HL-60 (cell line): Measurements from ENCODE around the gene PHETA1.
A peak's percentile ranks its signal among the peaks of the same experiment; 100 is the strongest.

ENCODE experiments used
- DNase-seq, 2 experiments: peaks; one replicate each; pipeline ENCODE4 v3.0.0-alpha.2; 2010 to 2020; ENCODE audit warnings: low read depth in 1 of 2, low spot score in 1 of 2
- H3K27ac ChIP-seq: fragments of 250-450 bp; sonication (Bioruptor Pico); replicated peaks from 2 replicates; pipeline ENCODE4 v1.5.1; 2020; ENCODE audit warnings: mild to moderate bottlenecking, moderate library complexity
- H3K27me3 ChIP-seq: fragments of 250-450 bp; sonication (Bioruptor Pico); 2 replicates; pipeline ENCODE4 v1.5.1; 2021; ENCODE audit warnings: mild to moderate bottlenecking, moderate library complexity; ENCODE audit not compliant: insufficient read depth, poor library complexity, severe bottlenecking
- H3K4me3 ChIP-seq: replicated peaks from 2 replicates; pipeline ENCODE4 v1.5.1; 2011; ENCODE audit warnings: mild to moderate bottlenecking, control low read depth, low read length; ENCODE audit not compliant: insufficient read depth
- CTCF ChIP-seq: IDR thresholded peaks from one replicate; pipeline ENCODE4 v1.5.1; 2011; ENCODE audit warnings: low read length, control low read depth, inconsistent platforms; ENCODE audit not compliant: insufficient read depth
- GABPA ChIP-seq: IDR thresholded peaks from 2 replicates; pipeline ENCODE4 v1.6.1; 2012; ENCODE audit warnings: low read depth
- POLR2AphosphoS5 ChIP-seq: IDR thresholded peaks from 2 replicates; pipeline ENCODE4 v1.6.1; 2012; ENCODE audit warnings: low read depth
- SPI1 ChIP-seq: IDR thresholded peaks from 2 replicates; pipeline ENCODE4 v1.6.1; 2012; ENCODE audit warnings: low read depth, mild to moderate bottlenecking, borderline replicate concordance
- TF ChIP-seq, protein P1 (sequence below): IDR thresholded peaks from 2 replicates; pipeline ENCODE4 v1.6.1; 2012; ENCODE audit warnings: low read depth; ENCODE audit not compliant: insufficient replicate concordance

Gene PHETA1

DNA sequence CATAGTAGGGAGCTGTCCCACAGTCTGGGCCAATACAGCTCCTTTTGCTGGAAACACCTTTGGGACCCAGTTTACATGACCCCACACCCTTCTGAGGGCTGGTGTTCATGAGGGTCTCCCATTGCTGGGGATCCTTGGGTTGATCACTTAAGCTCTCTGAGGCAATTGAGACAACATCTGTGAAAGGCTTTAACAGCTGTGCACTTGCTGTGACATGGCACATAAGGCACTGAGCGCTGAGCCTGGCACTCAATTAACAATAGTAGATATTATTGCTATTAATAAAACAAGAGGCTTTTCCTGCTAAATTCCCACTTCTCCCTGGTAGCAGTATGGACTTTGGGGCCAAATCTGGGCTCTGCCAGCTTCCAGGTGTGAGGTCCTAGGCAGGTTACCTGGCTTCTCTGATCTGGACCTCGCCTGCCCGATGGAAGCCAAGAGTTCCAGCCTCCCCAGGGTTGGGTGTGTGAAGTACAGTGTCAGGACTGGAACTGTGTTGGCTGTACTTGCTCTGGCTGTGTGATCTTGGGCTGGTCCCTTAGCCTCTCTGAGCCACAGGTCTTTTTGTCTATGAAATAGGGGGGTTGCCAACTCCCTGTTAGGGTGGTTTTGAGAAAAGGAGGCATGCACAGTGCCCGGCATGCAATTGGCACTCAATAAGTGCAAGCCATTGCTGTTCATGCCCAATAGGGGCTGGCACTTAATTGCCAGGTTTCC, 39.9 kb upstream of the PHETA1 start:
- DNase-seq = no peak
- H3K27ac ChIP-seq = no peak overlapping the region
- peak overlapping the region; percentile 29 for H3K4me3 ChIP-seq
- no peaks in the 10 kb centered on the region for H3K27me3 ChIP-seq
- TF ChIP-seq SPI1 (no peak), POLR2AphosphoS5 (no peak), CTCF (no peak)

- H3K4me3 ChIP-seq = peak overlapping the region; percentile 95
- no peak overlapping the region for H3K27ac ChIP-seq
- no peak for DNase-seq
- TF ChIP-seq, protein P1, sequence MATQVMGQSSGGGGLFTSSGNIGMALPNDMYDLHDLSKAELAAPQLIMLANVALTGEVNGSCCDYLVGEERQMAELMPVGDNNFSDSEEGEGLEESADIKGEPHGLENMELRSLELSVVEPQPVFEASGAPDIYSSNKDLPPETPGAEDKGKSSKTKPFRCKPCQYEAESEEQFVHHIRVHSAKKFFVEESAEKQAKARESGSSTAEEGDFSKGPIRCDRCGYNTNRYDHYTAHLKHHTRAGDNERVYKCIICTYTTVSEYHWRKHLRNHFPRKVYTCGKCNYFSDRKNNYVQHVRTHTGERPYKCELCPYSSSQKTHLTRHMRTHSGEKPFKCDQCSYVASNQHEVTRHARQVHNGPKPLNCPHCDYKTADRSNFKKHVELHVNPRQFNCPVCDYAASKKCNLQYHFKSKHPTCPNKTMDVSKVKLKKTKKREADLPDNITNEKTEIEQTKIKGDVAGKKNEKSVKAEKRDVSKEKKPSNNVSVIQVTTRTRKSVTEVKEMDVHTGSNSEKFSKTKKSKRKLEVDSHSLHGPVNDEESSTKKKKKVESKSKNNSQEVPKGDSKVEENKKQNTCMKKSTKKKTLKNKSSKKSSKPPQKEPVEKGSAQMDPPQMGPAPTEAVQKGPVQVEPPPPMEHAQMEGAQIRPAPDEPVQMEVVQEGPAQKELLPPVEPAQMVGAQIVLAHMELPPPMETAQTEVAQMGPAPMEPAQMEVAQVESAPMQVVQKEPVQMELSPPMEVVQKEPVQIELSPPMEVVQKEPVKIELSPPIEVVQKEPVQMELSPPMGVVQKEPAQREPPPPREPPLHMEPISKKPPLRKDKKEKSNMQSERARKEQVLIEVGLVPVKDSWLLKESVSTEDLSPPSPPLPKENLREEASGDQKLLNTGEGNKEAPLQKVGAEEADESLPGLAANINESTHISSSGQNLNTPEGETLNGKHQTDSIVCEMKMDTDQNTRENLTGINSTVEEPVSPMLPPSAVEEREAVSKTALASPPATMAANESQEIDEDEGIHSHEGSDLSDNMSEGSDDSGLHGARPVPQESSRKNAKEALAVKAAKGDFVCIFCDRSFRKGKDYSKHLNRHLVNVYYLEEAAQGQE = no peak
- no peak for TF ChIP-seq SPI1
- TF ChIP-seq POLR2AphosphoS5 = no peak
- TF ChIP-seq GABPA = no peak
- TF ChIP-seq CTCF = no peak
- no peaks in the 10 kb centered on the region for H3K27me3 ChIP-seq
Measured at GRCh38 chr12:111408116-111408440, 39.2 kb upstream of the PHETA1 start.

- peak overlapping the region; percentile 95 for H3K4me3 ChIP-seq
- peak overlapping the region; percentile 89 for H3K27ac ChIP-seq
- H3K27me3 ChIP-seq = no peaks in the 10 kb centered on the region
- no peak for DNase-seq
- no peak for TF ChIP-seq SPI1
- no peak for TF ChIP-seq CTCF
- no peak for TF ChIP-seq GABPA
Measured at GRCh38 chr12:111407377-111408115, 38.7 kb upstream of the PHETA1 start.

DNA sequence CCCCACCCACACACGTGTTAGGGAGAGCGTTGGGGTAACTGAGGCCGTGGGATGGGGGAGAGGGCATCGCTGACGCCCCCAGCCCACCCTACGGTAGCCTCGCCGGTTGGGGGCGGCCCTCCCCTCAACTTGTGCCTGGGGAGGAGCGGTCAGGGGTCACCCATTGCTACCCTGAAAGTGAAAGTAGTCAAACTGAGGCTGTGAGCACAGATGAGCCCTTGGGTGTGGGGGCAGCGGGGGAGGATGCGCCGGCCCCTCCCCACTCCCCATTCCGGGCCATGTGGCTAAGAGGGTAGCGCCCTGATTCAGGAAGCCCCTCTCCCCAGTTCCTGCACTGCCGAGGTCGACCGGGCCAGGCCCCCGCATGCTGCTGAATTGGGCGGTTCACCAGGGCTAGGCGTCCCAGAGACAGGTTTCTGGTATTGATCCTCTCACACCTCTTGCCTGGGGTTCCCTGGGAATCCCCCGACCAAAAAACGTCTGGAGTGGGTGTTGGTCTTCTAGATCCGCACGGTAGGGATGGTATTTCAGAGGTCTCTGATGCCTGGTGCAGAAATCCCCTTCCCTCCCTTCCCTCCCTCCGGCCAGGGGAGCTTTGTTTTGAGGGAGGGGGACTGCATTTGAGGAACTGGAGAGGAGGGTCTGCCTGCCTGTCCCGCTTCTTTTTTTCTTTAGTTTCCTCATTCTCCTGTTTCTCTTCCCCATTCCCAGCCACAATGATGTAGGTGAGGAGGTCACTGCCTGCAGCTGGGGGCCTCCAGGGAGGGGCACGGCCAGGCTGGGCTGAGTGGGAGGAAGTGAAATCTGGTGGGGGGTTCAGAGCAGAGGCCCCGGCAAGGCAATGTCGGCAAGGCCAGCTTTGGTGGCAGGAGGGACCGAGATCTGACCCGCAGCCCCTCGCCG, 37.8 kb upstream of the PHETA1 start:
- DNase-seq = peak in 1 of 2 experiments; percentile 65
- Histone ChIP-seq H3K4me3 (peak overlapping the region; percentile 95), H3K27ac (peak overlapping the region; percentile 89), H3K27me3 (no peaks in the 10 kb centered on the region)
- TF ChIP-seq POLR2AphosphoS5 (no peak; the same call in none of the 2 replicates), CTCF (no peak), GABPA (no peak), SPI1 (peak; percentile 91)
